ENCODE results near the gene PELI1.

PELI1 gene

GRCh38 chr2:64153811-64154210, 9.6 kb upstream of the PELI1 start:
- DNase-seq (ENCODE audit: low read depth) = no peak

GRCh38 chr2:64151476-64151875, 7.3 kb upstream of the PELI1 start:
- no peak for DNase-seq (ENCODE audit: low read depth)

- DNase-seq (ENCODE audit: low read depth) = no peak
These were observed 1.5 kb upstream of the PELI1 start for GRCh38 chr2:64145714-64146113.

GRCh38 chr2:64145119-64145518, 899 bp upstream of the PELI1 start:
- no peak for DNase-seq (ENCODE audit: low read depth)

- DNase-seq (ENCODE audit: low read depth) = peak; percentile 51
These were observed 807 bp downstream of the PELI1 start for GRCh38 chr2:64143169-64144056.

- no peak for DNase-seq (ENCODE audit: low read depth)
These were observed 1.5 kb downstream of the PELI1 start for GRCh38 chr2:64142741-64143168.

GRCh38 chr2:64141674-64142405, 2.4 kb downstream of the PELI1 start:
- DNase-seq (ENCODE audit: low read depth) = peak; percentile 59

GRCh38 chr2:64140665-64141200, 3.5 kb downstream of the PELI1 start:
- no peak for DNase-seq (ENCODE audit: low read depth)

- peak; percentile 31 for DNase-seq (ENCODE audit: low read depth)
These were observed 4.3 kb downstream of the PELI1 start for GRCh38 chr2:64139956-64140355.

GRCh38 chr2:64137996-64138395, 6.2 kb downstream of the PELI1 start:
- no peak for DNase-seq (ENCODE audit: low read depth)

GRCh38 chr2:64137567-64137966, 6.7 kb downstream of the PELI1 start:
- DNase-seq (ENCODE audit: low read depth) = peak; percentile 15

- no peak for DNase-seq (ENCODE audit: low read depth)
These were observed 8.8 kb downstream of the PELI1 start for GRCh38 chr2:64135421-64135820.

- DNase-seq (ENCODE audit: low read depth) = peak; percentile 67
These were observed 9.4 kb downstream of the PELI1 start for GRCh38 chr2:64134813-64135212.

- peak; percentile 60 for DNase-seq (ENCODE audit: low read depth)
These were observed 10.4 kb downstream of the PELI1 start for GRCh38 chr2:64133828-64134227.

GRCh38 chr2:64133354-64133753, 10.9 kb downstream of the PELI1 start:
- DNase-seq (ENCODE audit: low read depth) = no peak

GRCh38 chr2:64130333-64130732, 13.9 kb downstream of the PELI1 start:
- no peak for DNase-seq (ENCODE audit: low read depth)

GRCh38 chr2:64128943-64129391, 15.3 kb downstream of the PELI1 start:
- no peak for DNase-seq (ENCODE audit: low read depth)

GRCh38 chr2:64128406-64128805, 15.8 kb downstream of the PELI1 start:
- DNase-seq (ENCODE audit: low read depth) = no peak

- no peak for DNase-seq (ENCODE audit: low read depth)
These were observed 17.1 kb downstream of the PELI1 start for GRCh38 chr2:64127119-64127518.

- no peak for DNase-seq (ENCODE audit: low read depth)
These were observed 17.6 kb downstream of the PELI1 start for GRCh38 chr2:64126601-64127000.

GRCh38 chr2:64124571-64124970, 19.6 kb downstream of the PELI1 start:
- DNase-seq (ENCODE audit: low read depth) = no peak

- DNase-seq (ENCODE audit: low read depth) = no peak
These were observed 20.1 kb downstream of the PELI1 start for GRCh38 chr2:64124168-64124567.

- DNase-seq (ENCODE audit: low read depth) = no peak
These were observed 20.5 kb downstream of the PELI1 start for GRCh38 chr2:64123740-64124139.
